Measurements from ENCODE around the gene SLC52A3.
"Not testable (repeated sequence)": the region's sequence is repeated elsewhere in the genome, so short reads cannot be mapped to it uniquely, and the experiment has no call there.

SLC52A3 gene

DNA sequence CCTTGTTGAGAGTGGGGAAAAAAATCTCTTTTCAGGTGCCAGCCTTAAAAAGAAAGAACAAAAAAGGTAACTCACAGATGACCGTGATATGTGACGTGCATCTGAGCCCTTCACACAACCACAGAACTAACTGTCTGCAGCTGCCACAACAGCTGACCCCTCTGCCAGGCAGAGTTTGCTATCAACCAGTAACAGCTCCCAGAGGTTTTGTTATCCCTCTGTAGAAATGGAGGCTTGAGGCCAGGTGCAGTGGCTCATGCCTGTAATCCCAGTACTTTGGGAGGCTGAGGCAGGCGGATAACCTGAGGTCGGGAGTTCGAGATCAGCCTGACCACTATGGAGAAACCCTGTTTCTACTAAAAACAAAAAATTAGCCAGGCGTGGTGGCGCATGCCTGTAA, 42.8 kb downstream of the SLC52A3 start:
- no peak for DNase-seq

DNA sequence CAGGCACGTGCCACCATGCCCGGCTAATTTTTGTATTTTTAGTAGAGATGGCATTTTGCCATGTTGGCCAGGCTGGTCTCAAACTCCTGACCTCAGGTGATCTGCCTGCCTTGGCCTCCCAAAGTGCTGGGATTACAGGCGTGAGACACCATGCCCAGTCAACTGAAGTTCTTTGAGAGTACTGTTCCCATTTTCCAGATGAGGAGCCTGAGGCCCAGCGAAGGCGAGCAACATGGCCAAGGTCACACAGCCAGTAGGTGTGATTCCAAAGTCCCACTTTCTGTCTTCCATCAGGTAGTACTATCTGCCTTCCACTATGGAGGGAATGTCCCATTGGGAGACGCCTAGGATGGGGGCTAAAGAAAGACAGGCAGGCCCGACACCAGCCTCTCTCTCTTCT, 43.5 kb downstream of the SLC52A3 start:
- not testable (repeated sequence) for DNase-seq

DNA sequence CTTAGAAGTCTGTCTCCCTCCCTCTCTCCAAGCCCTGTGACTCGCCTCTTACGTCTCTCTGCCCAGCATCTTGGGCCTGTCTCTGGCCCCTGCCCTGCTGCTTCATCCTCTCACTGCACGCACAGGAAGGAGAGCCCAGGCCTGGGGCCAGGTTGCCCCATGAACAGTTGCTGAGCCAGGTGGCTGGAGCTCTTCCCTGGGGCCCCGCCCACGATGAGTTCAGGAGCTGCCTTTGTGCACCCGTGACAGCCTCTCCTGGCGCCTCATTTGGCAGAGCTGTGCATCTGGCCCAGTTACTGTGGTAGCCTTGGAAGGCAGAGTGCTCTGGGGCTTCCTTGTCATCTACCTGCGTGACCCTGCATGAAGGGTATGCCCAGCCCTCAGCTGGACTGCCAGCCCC, 44.5 kb downstream of the SLC52A3 start:
- DNase-seq: peak; percentile 3

DNA sequence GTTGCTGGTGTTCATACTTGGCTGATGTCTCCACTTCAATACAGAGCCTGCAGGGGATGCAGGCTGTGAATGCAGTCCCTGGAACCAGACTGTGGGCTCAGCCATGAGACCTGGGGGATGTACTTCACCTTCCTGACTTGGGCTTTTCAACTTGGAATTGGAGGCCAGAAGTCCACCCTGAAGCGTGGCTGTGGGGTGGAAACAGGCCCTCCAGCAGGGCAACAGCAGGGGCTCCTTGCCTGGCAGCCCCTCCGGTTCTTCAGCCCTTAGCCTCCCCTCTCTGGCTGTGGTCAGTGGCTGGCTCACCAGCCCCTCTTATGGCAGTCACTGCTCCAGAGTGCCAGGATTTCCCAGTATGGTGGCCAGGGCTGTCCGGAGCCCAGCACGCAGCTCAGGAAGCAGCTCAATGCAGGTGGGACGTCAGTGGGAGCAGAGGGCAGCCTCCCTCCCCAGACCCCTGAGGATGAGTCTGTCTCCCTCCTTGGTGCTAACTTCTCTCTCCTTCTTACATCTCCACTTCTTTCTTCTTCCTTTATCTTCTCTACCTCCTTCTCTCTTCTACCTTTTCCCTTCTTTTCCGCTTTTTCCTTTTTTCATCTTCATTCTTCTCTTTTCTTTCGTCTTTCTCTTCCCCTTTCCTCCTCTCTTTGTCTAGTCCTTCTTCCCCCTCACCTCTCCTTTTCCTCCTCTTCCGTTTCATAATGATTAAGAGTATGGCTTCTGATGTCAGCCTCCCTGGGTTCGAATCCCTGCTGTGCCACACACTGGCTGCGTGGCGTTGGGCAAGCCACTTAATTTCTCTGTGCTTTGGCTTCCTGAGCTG, 45.3 kb downstream of the SLC52A3 start:
- DNase-seq: no peak

DNA sequence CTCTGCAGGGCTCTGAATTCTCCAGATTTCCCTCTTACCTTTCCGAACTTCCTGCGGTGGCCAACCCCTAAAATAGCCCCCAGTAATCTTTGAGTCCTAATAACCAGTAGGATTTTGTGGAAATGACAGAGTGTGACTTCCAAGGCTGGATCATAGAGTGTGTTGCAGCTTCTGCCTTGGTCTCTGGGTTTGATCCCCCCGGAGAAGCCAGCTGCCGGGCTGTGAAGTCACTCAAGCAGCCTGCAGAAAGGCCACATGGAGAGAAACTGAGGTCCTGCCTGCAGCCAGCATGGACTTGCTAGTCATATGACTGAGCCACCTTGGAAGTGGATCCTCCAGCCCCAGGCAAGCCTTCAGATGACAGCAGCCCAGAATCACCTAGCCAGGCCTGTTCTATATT, 46.4 kb downstream of the SLC52A3 start:
- DNase-seq: no peak

DNA sequence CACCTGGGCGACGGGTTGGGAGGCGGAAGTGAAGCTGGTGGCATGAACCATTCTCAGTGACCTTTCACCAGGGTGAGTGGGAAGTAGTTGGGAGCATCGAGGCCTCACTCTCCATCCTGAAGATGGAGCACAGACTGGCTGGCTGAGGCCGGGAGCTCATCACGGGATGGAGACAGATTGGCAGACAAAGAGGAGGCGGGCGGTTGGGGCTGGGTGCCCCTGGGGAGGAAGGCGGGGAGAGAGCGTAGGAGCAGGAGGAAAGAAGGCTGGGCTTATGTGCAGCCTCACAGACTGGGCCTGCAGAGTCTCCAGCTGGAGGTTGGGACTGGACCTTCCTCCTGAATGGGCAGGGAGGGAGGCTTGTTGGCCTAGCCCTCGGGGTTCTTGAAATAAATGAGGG, 48.5 kb downstream of the SLC52A3 start:
- DNase-seq: no peak

DNA sequence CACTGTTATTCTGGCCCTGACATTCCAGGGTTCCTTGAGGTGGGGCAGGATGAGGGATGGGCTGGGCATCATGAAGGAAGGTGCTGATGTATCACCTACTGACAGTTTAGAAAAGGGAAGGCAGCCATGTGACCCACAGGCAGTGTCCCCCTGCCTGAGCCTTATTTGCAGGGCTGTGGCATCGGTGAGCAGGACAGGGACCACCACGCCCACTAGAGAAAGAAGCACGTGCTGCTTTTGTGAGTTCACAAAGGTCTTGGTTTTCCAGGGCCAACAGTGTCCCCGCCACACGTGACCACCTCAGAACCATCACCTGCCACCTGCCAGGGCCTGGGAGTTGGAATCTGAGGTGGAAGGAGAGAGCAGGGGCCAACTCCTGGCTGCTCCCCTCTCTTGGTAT, 49.2 kb downstream of the SLC52A3 start:
- DNase-seq: no peak

DNA sequence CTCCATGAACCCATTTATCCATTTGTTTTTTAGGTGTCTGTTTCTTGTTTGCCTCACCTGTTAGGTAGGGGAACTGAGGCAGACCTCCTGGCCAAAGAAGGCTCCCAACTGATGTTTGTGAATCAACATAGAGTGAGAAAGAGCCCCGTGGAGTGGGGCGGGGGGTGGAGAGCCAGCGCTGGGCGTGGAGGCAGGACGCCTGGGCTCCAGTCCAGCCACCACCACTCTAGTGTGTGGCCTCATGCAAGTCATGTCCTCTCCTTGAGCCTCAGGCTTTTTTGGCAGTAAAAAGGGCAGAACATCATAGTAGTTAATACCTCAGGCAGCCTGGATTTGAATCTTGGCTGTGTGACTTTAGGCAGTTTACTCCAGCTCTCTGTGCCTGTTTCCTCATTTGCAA, 50.5 kb downstream of the SLC52A3 start:
- no peak for DNase-seq

DNA sequence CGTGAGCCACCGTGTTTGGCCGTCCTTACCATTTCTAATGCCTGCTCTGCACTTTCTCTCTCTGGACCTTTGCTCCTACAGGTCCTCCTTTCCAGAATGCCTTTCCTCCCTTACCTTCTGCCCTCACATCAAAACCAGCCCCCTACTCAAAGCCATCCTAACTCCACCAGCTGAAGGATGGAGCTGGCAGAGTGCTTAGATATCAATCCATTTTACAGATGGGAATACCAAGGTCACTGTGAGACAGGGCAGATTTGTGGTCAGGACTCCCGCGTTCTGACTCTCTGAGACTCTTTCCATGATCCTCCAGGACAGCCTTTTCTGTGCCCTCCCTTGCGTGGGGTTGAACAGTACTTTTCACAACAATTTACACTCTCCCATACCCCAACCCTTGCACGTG, 51.0 kb downstream of the SLC52A3 start:
- DNase-seq: no peak

DNA sequence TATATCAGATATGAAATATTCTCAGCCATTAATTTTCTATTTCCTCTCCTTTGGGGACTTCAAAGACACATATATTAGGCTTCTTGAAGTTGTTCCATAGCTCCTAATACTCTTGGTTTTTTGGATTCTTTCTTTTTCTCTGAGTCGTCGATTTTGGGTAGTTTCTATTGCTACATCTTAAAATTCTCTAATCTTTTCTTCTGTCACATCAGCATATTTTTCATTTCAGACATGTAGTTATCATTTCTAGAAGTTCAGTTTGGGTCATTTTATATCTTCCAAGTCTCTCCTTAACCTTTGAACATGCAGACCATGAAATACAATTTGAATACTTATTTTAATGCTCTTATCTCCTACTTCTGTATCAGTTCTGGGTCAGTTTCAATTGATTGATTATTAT, 53.8 kb downstream of the SLC52A3 start:
- DNase-seq: no peak

DNA sequence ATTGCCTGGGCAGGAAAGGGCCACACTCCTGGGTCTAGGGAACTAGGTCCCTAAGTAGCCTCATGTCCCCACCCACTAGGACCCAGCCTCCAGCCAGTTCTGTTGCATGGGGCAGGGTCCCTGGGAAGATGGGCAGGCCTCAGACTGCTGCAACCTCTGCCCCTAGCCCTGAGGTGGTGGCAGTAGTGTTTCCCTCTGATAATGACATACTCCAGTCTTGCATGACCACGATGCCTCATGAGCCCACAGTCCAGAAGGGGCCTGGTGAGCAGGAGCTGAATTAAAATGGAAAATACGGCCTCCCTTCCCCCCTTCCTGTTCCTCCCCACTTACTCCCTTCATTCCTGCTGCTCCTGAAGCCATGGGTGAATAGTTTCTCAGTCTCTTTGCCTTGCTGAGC, 56.7 kb downstream of the SLC52A3 start:
- DNase-seq: no peak

DNA sequence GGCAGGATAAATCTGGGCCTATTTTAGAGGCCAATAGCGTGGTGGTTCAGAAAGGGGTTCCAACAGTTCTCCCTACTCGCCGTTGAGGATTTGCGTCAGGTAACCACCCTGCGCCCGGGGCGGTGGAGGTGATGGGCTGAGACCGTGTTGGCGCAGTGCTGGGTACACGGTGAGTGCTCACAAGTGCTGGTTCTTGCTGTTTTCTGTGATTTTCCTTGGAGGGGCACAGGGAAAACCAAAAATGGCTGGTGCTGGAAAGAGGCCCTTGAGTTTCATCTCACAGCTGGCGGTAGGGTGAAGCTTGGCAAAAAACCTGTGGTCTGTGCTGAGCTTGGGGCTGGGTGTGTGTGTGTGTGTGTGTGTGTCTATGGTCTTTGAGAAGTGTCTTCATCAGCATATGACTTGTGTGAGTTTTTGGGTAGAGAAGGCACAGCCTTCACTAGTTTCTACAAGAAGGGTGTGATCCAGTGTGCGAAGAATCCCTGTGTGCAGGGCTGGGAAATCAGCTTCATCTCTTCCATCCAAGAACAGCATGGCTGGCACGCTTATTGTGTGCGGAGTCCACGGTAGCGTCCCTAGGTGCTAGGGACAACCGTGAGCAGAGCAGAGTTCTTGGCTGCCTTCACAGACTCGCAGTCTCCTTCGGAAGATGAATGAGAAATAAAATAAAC, 57.4 kb downstream of the SLC52A3 start:
- no peak for DNase-seq
